Measurements from ENCODE around the gene GNAS-AS1. TPM values are rescaled to one million over a fixed set of nuclear protein-coding genes. Genes with fewer than 3 reads are reported as not detected.

Gene GNAS-AS1
- total and polyA plus RNA-seq, 10 of the 15 experiments (the other 5 are each of a cell fraction or from before 2014, with no cell fraction given), result 0.06 to 2.7 (median 1.2) TPM

GRCh38 chr20:58875111-58875510 lies 24.4 kb upstream of the GNAS-AS1 start:
- in situ Hi-C loops (cut with MboI), result no loop called here
- ChIA-PET SMC1A (ENCODE audit: uncharacterized antibody, unreplicated experiment) (interaction anchor here (0.7 to 1.4 kb wide), 3 partner anchors 11 to 591 kb away, joined by 3 to 8 read pairs (median 3); no protein-coding TSS in a partner anchor), CTCF (interaction anchor here (1.0 to 1.5 kb wide), 2 partner anchors 11 to 332 kb away, joined by 4 to 7 read pairs; no protein-coding TSS in a partner anchor), POLR2A (no interaction called here), RAD21 (ENCODE audit: unreplicated experiment) (interaction anchor here (0.7 to 1.1 kb wide), 2 partner anchors 11 to 12 kb away, joined by 3 read pairs; no protein-coding TSS in a partner anchor)
- no TSS peak for BruUV-seq (replicated peaks)
- Histone ChIP-seq H3K27me3 (replicated peaks in 1 of 2; ENCODE audit: control insufficient read depth in 2 of 2, insufficient read depth in 2 of 2, low read length in 1 of 2) (no peaks in the 10 kb centered on the region), H3K4me3 (no peak overlapping the region), H3K4me1 (ENCODE audit: control insufficient read depth, insufficient read depth, low read length) (peaks cover 8% of the 10 kb centered on the region), H3K9ac (ENCODE audit: control insufficient read depth, insufficient read depth, low read length) (no peak overlapping the region), H3K36me3 (ENCODE audit: control insufficient read depth in 2 of 2, insufficient read depth in 2 of 2, low read length in 1 of 2) (no peaks in the 10 kb centered on the region), H4K20me1 (ENCODE audit: control insufficient read depth, insufficient read depth) (no peaks in the 10 kb centered on the region), H3K9me3 (replicated peaks; ENCODE audit: control insufficient read depth, insufficient read depth, low read length) (no peaks in the 10 kb centered on the region), H3K79me2 (ENCODE audit: control insufficient read depth, insufficient read depth, low read length) (no peaks in the 10 kb centered on the region), H3K27ac (ENCODE audit: control insufficient read depth, insufficient read depth) (no peak overlapping the region), H3K4me2 (ENCODE audit: control insufficient read depth, insufficient read depth) (no peak overlapping the region), H2AFZ (ENCODE audit: control insufficient read depth, low read depth, low read length) (no peak overlapping the region)
- 95% methylated on average over 3 of the region's 3 CpGs for WGBS (ENCODE audit: insufficient coverage, insufficient replicate concordance, low lambda C conversion rate, missing lambda C conversion rate)
- intact Hi-C loops (cut with micrococcal nuclease; ENCODE audit: unreplicated experiment), result no loop called here
- ATAC-seq (no peak), DNase-seq (ENCODE audit: low read depth, low spot score) (no peak), FAIRE-seq (no peak)
- no peak for TF ChIP-seq ETV6 (conservative IDR thresholded peaks at IDR 0.05 in 1 of 2, IDR thresholded peaks at IDR 0.05 in 1 of 2; ENCODE audit: borderline replicate concordance in 1 of 2, low read depth in 1 of 2)

- Histone ChIP-seq H3K4me1 (ENCODE audit: control insufficient read depth, insufficient read depth, low read length) (peaks cover 10% of the 10 kb centered on the region), H4K20me1 (ENCODE audit: control insufficient read depth, insufficient read depth) (no peaks in the 10 kb centered on the region), H2AFZ (ENCODE audit: control insufficient read depth, low read depth, low read length) (no peak overlapping the region; the same call in 1 of the 2 replicates), H3K9me3 (replicated peaks; ENCODE audit: control insufficient read depth, insufficient read depth, low read length) (no peaks in the 10 kb centered on the region), H3K4me3 (no peak overlapping the region), H3K36me3 (ENCODE audit: control insufficient read depth in 2 of 2, insufficient read depth in 2 of 2, low read length in 1 of 2) (no peaks in the 10 kb centered on the region), H3K79me2 (ENCODE audit: control insufficient read depth, insufficient read depth, low read length) (no peaks in the 10 kb centered on the region), H3K9ac (ENCODE audit: control insufficient read depth, insufficient read depth, low read length) (no peak overlapping the region), H3K4me2 (ENCODE audit: control insufficient read depth, insufficient read depth) (no peak overlapping the region), H3K27ac (ENCODE audit: control insufficient read depth, insufficient read depth) (no peak overlapping the region), H3K27me3 (replicated peaks in 1 of 2; ENCODE audit: control insufficient read depth in 2 of 2, insufficient read depth in 2 of 2, low read length in 1 of 2) (no peaks in the 10 kb centered on the region)
- FAIRE-seq (no peak), ATAC-seq (no peak), DNase-seq (ENCODE audit: low read depth, low spot score) (no peak)
- TF ChIP-seq YY1 (IDR thresholded peaks at IDR 0.05; ENCODE audit: low read depth, low read length), result peak; percentile 88
- no peak for TF ChIP-seq BCL3 (IDR thresholded peaks at IDR 0.05; ENCODE audit: borderline replicate concordance, insufficient read depth, low read depth, low read length, poor library complexity, severe bottlenecking)
- ChIA-PET SMC1A (ENCODE audit: uncharacterized antibody, unreplicated experiment) (interaction anchor here (0.6 to 1.4 kb wide), 4 partner anchors 12 to 591 kb away, joined by 3 to 8 read pairs (median 4); no protein-coding TSS in a partner anchor), POLR2A (no interaction called here), CTCF (interaction anchor here (1.0 to 1.5 kb wide), 2 partner anchors 12 to 333 kb away, joined by 4 to 7 read pairs; no protein-coding TSS in a partner anchor), RAD21 (ENCODE audit: unreplicated experiment) (interaction anchor here (0.7 to 1.1 kb wide), 2 partner anchors 12 kb away, joined by 3 read pairs; no protein-coding TSS in a partner anchor)
- intact Hi-C loops (cut with micrococcal nuclease; ENCODE audit: unreplicated experiment), result loop anchor here (5.0 kb wide), 1 partner anchor 108 kb away; the partner anchor contains the start of gene NELFCD
- WGBS (ENCODE audit: insufficient coverage, insufficient replicate concordance, low lambda C conversion rate, missing lambda C conversion rate), result 100% methylated on average over 1 of the region's 1 CpG
- no TSS peak for BruUV-seq (replicated peaks)
- in situ Hi-C loops (cut with MboI), result loop anchor here (5.0 kb wide), 1 partner anchor 333 kb away; no protein-coding TSS in a partner anchor
These were observed 23.8 kb upstream of the GNAS-AS1 start for GRCh38 chr20:58874469-58874868.
